Loucy (cell line): ENCODE results near the gene TRIM74.
"Not testable (repeated sequence)": the region's sequence is repeated elsewhere in the genome, so short reads cannot be mapped to it uniquely, and the experiment has no call there.

Experiments
- CTCF ChIP-seq: fragments of 200-600 bp; sonication (generic); conservative IDR thresholded peaks from 2 replicates; pipeline ENCODE4 v1.5.1; 2014; ENCODE audit warnings: mild to moderate bottlenecking, antibody characterized with exemption, low read length
- EZH2phosphoT487 ChIP-seq: fragments of 200-600 bp; IDR thresholded peaks from 2 replicates; pipeline ENCODE4 v1.6.1; 2018; ENCODE audit warnings: antibody characterized with exemption, mild to moderate bottlenecking, moderate library complexity, borderline replicate concordance

- TF ChIP-seq EZH2phosphoT487, CTCF: not testable (repeated sequence)
Measured at GRCh38 chr7:72995484-72995883, 26.2 kb upstream of the TRIM74 start.
